HG03060 (cell line): ENCODE measurements around the gene SPDYE3.
"Not testable (repeated sequence)": the region's sequence is repeated elsewhere in the genome, so short reads cannot be mapped to it uniquely, and the experiment has no call there.

Source experiments
- ATAC-seq: cut with Tn5 transposase; IDR thresholded peaks from one replicate; pipeline ENCODE4 v1.9.1; 2021; ENCODE audit warnings: low read depth, moderate number of reproducible peaks; ENCODE audit not compliant: unreplicated experiment

Gene SPDYE3

GRCh38 chr7:100348805-100349204 lies 41.3 kb downstream of the SPDYE3 start:
- no peak for ATAC-seq

DNA sequence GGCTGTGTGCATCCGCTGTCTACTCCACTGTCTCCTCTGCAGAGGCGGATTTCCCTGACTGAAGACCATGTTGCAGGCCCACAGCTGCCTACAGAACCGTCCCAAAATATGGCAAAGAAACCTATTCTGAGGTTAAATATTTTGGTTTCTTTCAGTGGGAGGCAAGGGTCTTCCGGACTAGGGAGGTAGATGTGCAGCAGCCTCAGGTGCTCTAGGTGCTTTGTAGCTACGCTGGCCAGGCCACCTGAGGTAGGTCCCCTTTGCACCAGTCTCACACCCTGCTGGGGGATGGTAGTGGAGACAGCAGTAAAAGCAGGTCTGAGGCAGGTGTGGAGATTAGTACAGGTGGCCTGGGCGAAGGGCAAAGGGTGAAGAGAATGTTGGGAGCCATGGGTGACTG lies 42.3 kb downstream of the SPDYE3 start:
- no peak for ATAC-seq

DNA sequence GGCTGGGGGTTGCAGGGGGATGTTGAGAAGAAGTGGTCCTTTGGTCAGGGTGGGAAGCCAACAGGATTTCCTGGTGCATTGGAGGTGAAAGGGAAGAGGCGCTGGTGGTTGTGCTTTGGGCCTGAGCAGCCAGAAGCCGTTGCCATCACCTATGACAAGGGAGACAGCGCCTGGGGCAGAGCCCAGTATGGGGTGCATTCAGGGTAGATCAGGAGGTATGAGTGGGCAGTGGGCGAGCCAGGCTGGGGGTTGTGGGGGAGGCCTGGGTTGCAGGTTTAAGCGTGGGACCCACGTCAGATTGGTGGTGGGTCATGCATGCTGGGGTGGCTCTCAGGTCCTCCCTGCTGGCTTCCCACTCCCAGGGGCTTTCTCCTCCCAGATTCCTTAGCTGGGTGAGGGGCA lies 44.2 kb downstream of the SPDYE3 start:
- no peak for ATAC-seq

DNA sequence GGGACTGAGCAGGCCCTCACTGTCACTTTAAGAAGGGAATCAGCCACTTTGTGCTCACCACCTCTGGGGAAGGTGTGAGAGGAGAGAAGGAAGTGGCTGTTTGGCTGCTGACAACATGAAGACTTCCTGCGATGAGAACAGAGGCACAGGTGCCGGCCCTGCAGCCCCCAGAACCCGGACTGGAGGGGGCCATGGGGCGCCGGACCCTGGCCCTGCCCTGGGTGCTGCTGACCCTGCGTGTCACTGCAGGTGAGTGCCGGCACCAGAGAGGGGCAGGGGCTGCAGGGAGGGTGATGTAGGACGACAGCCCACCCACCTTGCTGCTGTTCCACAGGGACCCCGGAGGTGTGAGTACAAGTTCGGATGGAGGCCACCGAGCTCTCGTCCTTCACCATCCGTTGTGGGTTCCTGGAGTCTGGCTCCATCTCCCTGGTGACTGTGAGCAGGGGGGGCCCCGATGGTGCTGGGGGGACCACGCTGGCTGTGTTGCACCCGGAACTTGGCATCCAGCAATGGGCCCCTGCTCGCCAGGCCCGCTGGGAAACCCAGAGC lies 44.8 kb downstream of the SPDYE3 start:
- ATAC-seq = not testable (repeated sequence)

GRCh38 chr7:100352984-100353684 lies 45.6 kb downstream of the SPDYE3 start:
- no peak for ATAC-seq

- no peak for ATAC-seq
Observed at GRCh38 chr7:100353685-100354330, 46.3 kb downstream of the SPDYE3 start.

DNA sequence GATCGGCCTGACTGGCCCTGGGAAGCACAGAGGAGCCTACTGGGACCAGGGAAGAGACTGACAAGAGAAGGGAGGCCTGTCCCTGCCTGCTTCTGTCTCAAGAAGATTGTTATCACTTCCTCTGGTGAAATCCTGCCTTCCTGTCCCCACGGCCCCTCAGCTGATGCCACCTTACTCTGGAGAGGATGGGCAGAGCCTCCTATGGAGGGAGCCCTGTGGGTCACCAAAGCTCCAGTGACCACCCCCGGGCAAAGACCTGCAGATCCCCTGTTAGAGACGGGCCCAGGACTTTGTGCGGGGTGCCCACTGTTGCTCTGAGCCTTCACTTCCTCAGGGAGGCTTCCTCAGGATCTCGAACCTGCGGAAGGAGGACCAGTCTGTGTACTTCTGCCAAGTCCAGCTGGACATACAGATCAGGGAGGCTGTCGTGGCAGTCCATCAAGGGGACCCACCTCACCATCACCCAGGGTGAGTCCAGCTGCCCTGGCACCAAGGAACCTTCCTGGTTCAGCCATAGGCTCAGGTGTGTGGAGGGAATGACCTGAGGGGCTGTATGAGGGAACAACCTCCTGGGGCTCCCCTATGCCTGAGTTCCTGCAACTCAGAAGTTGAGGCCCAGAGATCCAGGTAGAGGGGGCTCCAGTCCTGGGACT lies 49.0 kb downstream of the SPDYE3 start:
- ATAC-seq = no peak

DNA sequence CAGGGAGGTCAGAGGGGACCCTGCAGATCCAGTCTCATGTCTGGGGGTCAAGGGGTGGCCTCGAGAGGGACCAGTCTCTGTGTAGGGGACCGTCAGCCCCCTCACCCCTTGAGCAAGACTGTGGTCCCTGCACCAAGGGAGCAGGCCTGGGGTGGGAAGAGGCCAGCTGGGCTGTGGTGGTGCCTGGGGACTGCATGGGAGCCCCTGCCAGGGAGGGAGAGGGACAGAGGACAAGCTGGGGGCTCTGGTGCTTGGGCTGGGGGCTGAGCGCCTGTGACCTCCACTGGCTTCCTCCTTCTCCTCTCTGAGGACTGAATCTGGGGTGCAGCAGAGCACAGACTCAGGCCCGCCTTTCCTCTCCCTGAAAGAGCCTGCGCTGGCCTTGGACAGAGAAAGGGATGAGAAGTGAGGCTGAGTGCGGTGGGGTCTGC lies 49.6 kb downstream of the SPDYE3 start:
- no peak for ATAC-seq

DNA sequence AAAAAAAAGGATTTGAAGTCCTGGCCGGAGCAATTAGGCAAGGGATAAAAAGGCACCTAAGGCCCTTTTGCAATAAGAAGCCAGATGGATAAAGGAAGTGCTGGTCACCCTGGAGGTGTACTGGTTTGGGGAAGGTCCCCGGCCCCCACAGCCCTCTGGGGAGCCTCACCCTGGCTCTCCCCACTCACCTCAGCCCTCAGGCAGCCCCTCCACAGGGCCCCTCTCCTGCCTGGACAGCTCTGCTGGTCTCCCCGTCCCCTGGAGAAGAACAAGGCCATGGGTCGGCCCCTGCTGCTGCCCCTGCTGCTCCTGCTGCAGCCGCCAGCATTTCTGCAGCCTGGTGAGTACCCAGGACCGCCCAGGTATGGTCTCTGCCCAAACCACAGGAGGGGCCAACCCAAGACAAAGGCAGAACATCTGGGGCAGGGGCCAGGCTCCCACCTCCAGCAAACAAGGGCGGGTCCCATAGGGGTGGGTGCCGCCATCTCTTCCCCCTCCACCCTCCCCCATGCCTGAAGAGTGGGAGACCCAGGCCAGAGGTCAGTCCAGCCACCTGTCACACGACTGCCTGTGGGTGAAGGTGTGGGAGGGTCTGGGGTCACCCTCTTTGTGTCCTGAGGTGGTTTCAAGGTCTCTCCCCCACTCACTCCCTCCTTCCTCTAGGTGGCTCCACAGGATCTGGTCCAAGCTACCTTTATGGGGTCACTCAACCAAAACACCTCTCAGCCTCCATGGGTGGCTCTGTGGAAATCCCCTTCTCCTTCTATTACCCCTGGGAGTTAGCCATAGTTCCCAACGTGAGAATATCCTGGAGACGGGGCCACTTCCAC lies 50.7 kb downstream of the SPDYE3 start, which contains the start of gene PILRB:
PILRB (plus strand) TSS at position 91 of the 830 bp plus-strand sequence; CDS start at position 277, 186 bp downstream.
- no peak for ATAC-seq

- no peak for ATAC-seq
Observed at GRCh38 chr7:100358857-100359212, 51.3 kb downstream of the SPDYE3 start.

DNA sequence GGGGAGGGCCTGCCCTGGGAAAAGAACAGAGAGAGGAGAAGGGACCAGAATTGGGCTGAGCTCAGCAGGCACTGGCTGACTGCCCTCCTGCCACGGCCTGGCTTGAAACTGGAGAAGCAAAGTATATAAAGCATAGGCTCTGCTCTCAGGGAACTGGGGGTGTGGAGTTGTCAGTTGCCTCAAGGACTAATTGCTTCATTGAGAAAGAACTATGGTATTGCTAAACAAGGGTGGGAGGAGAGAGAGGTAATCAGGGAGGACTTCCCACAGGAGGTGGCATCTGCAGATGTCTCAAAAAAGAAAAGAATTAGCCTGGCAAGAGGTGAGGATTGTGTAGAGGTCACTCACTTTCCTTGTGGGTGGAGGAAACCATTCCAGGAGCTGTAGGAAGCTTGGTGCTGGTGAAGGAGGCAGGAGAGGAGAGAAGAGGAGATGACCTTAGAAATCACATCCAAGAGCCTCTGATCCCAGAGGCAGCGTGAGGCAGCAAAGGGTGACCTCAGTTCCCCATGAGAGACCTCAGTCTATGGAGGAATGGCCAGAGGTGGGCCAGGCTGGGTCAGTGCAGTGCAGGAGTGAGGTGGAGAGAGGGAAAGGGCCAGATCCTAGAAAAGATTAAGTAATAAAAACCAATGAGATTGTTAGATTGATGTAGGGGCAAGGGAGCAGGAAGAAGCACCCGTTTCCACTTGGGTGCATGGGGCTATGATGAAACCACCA lies 52.8 kb downstream of the SPDYE3 start:
- no peak for ATAC-seq

DNA sequence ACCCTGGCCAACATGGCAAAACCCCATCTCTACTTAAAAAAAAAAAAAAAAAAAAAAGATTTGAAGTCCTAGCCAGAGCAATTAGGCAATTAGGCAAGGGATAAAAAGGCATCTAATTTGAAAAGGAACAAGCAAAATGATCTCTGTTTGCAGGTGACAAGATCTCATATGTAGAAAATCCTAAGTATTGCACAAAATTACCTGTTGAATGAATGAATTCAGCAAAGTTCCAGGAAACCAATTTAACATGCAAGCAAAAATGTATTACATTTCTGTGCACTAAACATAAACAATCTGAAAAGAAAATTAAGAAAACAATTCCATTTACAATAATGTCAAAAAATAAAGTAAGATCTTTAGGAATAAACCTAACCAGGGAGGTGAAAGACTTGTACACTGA lies 55.6 kb downstream of the SPDYE3 start:
- no peak for ATAC-seq

DNA sequence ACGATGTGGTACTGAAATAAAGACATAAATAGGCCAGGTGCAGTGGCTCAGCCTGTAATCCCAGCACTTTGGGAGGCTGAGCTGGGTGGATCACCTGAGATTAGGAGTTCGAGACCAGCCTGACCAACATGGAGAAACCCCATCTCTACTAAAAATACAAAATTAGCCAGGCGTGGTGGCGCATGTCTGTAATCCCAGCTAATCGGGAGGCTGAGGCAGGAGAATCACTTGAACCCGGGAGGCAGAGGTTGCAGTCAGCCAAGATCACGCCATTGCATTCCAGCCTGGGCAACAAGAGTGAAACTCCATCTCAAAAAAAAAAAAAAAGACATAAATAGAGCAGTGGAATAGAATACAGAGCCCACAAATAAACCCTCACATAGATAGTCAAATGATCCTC lies 56.3 kb downstream of the SPDYE3 start:
- not testable (repeated sequence) for ATAC-seq

- ATAC-seq = no peak
Observed at GRCh38 chr7:100364480-100364879, 57.0 kb downstream of the SPDYE3 start.

GRCh38 chr7:100365998-100366367 lies 58.5 kb downstream of the SPDYE3 start:
- not testable (repeated sequence) for ATAC-seq

GRCh38 chr7:100366411-100367250 lies 59.1 kb downstream of the SPDYE3 start:
- no peak for ATAC-seq

- no peak for ATAC-seq
Observed at GRCh38 chr7:100367251-100367620, 59.7 kb downstream of the SPDYE3 start.

- ATAC-seq = no peak
Observed at GRCh38 chr7:100367676-100368613, 60.4 kb downstream of the SPDYE3 start.
